Stomach (tissue), 4 donors: ENCODE measurements around the gene PAX2.

ENCODE experiments used
- CTCF ChIP-seq, 7 experiments: fragments of 450-650 bp in 4 of 7; fragments of 200-600 bp in 3 of 7; sonication (generic) in 3 of 7; IDR thresholded peaks; one replicate each; pipeline ENCODE4 v1.5.1; 2016 to 2019; ENCODE audit warnings: antibody characterized with exemption in 7 of 7, control low read depth in 2 of 7, mild to moderate bottlenecking in 1 of 7
- POLR2A ChIP-seq, 4 donors: fragments of 450-650 bp; IDR thresholded peaks; one replicate each; pipeline ENCODE4 v1.6.1; 2016; ENCODE audit warnings: antibody characterized with exemption in 4 of 4, control low read depth in 2 of 4, mild to moderate bottlenecking in 1 of 4, moderate library complexity in 1 of 4
- POLR2AphosphoS5 ChIP-seq, 3 donors: sonication (generic); formaldehyde crosslinking; IDR thresholded peaks; one replicate each; pipeline ENCODE4 v1.6.1; 2016; ENCODE audit warnings: antibody characterized with exemption in 3 of 3

- no peak for TF ChIP-seq POLR2A (IDR thresholded peaks at IDR 0.05)
- TF ChIP-seq POLR2AphosphoS5 (IDR thresholded peaks at IDR 0.05) = no peak
- TF ChIP-seq CTCF (IDR thresholded peaks at IDR 0.05) = no peak
These were observed 35.1 kb upstream of the PAX2 start for GRCh38 chr10:100710151-100710871.
